Effector CD8-positive, alpha-beta T cell (primary cell): ENCODE results near the gene RADX.
"Not testable (repeated sequence)": the region's sequence is repeated elsewhere in the genome, so short reads cannot be mapped to it uniquely, and the experiment has no call there.

Source experiments
- DNase-seq: peaks from one replicate; lab custom pipeline; 2025; lab: John Stamatoyannopoulos, UW
- total RNA-seq, 4 experiments: gene quantifications; one replicate each; lab custom pipeline; 2026; lab: John Stamatoyannopoulos, UW

Gene RADX, protein sequence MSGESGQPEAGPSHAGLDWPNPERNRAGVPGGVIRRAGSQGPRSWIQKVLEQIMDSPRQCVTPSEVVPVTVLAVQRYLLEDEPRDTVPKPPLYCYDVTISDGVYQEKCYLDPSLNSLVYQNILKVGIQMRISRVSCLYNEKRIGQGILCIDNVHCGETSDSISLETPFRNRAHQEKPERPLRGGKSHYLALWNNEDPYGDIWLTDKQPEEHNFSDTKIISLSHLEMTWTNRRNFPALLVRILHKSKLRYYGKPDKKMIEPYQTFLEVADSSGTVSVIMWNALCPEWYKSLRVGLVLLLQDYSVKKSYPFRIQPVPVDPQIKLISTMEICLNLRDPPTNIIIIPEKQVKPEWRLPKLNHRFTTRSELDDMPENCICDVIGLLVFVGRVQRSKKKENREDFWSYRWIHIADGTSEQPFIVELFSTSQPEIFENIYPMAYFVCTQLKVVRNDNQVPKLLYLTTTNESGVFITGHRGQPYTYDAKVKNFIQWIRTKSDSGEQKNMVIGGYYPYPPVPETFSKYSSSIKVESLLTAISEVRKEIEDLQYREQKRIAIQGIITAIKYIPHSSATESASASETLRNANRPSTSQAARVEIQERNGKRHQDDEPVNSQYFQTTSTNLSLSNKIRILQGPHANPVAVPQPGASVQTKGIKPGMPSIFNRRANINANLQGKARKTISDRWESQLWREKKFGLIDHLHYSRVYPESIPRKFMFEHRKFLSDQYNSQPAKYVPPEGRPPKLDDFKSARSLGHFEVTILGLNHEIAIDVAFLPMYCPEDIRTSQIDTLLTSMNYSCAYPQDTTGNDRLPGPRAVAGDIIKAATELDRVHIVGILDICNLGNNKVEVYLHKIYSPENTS
- 12.2 to 21.2 (median 15.6) reads per million in 4 experiments for total RNA-seq

DNA sequence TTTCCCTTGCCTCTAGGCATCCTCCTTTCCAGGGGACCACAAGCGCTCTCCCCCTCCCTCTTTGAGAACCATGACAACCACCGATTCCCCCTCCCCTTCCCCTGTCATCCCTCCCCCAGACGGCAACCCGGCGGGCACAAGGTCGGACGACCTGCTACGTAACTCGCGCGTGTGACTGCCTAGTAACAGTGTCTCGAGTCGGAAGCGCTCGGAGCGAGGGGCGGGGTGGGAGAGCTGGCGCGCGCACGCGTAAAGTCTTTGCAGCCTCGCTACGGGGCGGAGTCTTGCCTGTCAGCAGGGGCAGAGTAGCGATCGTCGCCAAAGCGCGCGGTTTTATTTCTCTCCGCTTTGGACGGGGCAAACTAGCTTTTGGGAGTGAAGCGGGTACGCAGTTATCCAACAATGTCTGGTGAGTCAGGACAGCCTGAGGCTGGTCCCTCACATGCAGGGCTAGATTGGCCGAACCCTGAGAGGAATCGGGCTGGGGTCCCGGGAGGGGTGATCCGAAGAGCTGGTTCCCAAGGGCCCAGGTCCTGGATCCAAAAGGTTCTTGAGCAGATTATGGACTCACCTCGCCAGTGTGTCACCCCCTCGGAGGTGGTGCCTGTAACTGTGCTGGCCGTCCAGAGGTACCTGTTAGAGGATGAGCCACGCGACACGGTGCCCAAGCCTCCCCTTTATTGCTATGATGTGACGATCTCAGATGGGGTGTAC lies at the start of gene RADX:
TSS of gene RADX (plus strand) at position 300 of the 714 bp plus-strand sequence. CDS start at position 403, 103 bp downstream.
- DNase-seq, result peak; percentile 76

DNA sequence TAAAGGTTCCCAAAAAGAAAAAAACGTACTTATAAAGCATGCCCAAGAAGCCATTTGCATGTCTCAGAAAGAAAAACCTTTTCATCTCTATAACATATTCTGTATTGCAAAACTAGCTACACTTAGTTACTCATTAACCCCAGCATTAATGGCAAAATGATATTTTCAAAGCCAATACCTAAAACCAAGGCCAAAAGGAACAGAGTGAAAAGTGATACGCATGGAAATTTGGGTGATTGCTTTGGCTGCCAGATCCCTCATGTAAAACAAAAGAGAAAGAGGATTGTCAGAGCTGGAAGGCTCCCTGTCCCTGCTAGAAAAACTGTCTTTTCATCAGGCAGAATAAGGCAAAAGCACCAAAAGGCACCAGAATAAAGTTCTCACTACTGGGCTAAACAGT lies 46.8 kb upstream of the RADX start:
- no peak for DNase-seq

DNA sequence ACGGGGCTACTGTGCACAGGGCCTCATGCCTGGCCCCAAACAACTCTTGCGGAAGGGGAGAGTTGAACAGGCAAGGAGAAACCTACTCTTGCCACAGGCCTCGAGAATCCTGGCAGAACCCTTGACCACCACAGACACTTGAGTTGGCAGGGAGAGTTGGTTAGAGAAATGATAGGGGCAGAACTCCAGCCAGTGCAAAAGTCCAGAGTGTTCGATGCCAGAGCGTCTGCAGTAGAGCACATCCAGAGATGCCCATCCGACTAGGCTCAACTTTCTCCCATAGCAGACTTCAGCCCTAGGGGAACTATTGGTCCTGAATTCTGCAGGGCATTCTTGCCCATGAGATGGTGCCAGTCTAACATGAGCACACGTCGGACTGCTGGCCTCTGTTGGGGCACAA lies 45.4 kb upstream of the RADX start:
- DNase-seq, result no peak

DNA sequence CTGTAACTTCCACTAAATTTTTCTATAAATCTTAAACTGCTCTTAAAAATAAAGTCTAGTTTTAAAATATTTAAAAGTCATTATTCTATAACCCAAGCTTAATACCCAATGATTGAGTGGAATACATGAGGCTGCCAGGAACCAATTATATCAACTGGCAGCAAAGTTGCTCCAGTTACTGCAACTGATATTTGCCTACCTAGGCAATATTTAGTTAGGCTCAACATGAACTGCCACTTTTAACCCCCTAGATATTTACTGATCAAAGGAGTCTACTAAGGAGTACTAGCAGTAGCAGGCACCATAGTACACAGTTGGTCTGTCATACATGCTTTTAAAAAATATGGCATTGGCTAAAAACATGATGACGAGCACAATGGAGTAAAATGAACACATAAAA lies 29.9 kb upstream of the RADX start:
- no peak for DNase-seq

DNA sequence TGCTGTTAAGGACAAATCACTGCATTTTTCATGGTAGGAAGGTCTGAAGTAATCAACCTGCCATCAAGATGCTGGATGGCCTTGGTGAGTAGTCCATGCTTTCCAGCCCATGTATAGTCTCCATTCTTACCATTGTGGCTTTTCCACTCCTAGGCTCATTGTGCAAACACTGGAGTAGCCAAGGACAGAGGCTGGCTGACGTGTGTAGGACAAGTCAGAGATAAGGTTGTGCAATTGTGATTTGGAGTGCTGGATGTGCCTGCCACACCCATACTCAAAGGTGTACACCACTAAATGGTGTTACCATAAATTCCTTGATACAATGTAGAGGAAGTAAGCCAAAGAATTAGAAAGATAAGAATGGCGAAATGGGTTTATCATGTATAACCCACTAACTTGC lies 26.3 kb upstream of the RADX start:
- DNase-seq, result no peak

DNA sequence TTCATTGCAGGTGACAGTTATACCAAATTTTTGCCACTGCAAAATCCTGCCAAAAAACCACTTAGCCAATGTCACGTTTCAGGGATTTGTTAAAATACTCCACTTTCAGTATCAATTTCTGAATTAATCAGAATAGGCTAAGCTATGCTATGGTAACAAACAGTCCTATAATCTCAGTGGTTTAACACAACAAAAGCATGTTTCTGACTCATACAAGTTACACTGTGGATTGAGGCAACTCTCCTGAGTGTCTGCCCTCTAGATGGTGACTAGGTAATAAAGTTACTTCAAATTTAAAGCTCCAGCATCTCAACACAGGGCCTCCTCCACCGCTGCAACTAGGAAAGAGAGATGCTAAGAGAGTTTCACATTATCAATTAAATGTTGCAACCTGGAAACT lies 23.0 kb upstream of the RADX start:
- no peak for DNase-seq

DNA sequence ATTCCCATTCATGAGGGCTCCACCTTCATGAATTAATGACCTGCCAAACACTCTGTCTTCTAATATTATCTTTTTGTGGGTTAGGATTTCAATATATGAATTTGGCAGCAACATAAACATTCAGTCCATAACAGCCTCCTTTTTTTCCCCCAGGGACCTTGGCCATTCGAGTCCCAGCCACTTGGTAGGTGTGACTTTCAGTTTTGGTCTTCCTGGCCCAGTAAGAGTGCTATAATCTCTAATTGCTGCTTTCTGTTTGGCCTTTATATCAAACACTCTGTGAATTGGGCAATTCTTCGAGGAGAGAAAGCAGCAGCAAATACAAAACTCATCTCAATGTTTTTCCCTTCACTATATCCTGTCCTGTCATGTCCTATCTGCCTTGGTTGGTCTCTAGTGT lies 12.4 kb upstream of the RADX start:
- DNase-seq, result no peak

DNA sequence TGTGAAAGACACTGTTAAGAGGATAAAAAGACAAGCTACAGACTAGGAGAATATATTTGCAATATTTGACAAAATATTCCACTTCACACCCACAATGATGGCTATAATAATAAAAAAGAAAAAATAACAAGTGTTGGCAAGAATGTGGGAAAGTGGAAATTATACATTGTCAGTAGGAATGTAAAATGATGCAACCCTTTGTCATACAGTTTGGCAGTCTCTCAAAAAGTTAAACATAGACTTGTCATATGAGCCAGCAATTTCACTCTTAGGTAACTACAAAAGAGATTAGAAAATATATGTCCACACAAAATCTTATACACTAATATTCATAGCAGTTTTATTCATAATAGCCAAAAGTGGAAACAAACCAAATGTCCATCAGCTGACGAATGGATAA lies 5.2 kb upstream of the RADX start:
- no peak for DNase-seq

DNA sequence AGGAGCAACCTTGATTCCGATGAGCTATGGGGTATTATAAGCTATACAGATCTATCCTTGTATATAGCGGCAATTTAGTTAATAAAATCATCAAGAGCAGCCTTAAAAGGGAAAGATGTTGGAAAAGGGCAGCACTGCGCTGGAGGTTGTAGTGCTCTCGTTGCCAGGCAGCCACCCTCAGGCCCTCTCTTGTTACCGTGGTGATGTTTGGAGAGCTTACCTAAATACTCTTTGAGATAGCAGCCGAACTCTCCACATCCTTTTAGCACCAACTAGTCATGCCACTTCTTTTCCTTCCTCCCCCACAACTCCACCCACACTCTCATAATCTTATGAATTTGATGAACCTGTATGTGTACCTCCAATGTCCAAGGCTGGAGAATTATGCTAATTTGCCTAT lies 3.8 kb upstream of the RADX start:
- DNase-seq, result no peak

DNA sequence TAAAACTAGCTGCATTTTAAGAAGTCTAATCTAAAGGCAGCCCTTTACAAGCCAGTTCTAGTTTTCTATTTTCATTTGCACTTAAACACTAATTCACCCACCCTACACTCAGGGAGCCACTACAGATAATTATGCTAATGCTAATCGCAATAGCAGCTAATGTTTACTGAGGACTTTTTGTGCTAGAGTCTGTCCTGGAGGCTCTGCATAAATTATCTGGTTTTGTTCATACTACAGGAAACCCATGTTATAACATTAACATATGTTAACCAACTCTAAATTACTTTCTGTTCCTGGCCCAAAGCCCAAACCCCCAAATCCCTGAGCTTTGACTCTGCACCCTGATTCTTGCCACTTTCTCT lies 480 bp upstream of the RADX start:
- no peak for DNase-seq

DNA sequence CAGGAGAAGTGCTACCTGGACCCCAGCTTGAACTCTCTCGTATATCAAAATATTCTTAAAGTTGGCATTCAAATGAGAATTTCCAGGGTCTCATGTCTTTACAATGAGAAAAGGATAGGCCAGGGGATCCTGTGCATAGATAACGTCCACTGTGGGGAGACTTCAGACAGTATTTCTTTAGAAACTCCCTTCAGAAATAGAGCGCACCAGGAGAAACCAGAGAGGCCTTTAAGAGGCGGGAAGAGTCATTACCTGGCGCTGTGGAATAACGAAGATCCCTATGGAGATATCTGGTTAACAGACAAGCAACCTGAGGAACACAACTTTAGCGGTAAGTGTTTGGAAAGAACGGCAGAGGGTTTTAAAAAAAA lies 600 bp downstream of the RADX start:
- DNase-seq, result no peak

DNA sequence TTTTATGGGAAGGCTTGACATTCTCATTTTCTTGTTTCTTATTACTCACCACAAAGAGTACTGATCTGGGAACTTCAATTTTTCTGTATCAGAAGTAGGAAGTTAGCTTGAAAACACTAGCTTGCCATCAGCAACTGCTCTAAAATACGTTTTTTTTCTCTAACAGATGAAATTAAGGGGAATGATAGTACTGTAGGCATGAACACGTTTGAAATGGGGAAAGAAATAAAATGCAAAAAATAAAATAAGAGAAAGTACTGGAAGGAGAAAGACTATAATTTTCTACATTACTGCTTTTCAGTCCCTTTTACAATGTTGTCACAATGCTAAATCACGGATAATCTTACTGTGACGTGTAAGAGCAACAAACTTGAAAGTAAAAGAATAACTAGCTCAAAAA lies 1.5 kb downstream of the RADX start:
- DNase-seq, result no peak

DNA sequence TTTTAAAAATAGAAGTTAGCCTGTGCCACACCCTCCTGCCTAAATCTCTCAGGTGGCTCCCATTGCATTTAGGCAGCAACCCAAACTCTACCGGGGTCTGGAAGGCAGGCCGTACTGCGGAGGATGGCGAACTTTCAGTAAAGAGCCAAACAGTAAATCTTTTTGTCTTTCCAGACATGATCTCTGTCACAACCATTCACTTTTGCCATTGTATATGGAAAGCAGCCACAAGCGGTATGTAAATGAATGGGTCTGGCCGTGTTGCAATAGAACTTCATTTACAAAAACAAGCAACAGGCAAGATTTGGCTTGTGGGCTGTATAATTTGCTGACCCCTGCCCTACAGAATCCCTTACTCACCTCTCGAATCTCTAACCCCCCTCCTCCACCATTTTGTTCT lies 3.3 kb downstream of the RADX start:
- no peak for DNase-seq

DNA sequence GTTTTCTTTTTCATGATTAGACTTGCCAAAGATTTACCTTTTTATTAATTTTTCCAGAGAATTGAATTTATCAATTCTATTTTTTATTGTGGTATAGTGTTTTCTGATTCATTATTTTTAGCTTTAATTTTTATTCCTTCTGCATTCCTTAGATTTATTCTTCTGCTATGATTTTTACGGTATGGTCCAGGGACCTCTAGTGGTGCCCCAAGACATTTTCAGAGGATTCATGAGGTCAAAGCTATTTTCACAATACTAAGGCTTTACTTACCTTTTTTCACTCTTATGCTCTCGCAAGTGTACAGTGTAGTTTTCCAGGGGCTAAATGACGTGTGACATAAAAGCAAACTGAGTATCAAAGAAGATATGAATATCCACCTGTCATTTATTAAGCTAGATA lies 8.0 kb downstream of the RADX start:
- DNase-seq, result no peak

DNA sequence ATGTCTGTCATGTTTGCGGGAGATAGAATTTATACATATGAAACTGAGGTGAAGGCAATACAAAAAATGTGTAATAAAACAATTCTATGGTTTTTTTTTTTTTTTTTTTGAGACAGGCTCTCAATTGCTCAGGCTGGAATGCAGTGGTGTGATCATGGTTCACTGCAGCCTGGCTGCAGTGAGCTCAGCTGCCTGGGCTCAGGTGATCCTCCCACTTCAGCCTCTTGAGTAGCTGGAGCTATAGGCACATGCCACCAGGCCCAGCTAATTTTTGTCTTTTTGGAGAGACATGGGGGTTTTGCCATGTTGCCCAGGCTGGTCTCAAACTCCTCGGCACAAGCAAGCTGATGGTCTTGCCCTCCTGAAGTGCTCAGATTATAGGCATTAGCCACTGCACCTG lies 10.1 kb downstream of the RADX start:
- DNase-seq, result no peak

DNA sequence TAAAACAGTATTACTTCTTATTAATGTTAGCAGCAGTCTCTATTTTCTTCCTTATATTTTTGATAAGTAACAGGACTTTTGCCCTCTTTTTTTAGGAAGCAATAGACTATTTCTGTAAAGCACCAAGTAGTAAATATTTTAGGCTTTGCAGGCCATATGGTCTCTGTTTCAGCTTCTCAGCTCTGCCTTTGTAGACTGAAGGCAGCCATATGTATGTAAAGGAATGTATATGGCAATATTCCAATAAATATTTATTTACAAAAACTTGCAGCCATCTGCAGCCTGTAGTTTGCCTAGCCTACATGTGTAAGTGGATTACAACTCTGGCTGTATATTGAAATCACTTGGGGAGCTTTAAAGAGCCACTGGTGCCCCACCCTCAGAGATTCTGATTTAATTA lies 15.0 kb downstream of the RADX start:
- DNase-seq, result no peak

DNA sequence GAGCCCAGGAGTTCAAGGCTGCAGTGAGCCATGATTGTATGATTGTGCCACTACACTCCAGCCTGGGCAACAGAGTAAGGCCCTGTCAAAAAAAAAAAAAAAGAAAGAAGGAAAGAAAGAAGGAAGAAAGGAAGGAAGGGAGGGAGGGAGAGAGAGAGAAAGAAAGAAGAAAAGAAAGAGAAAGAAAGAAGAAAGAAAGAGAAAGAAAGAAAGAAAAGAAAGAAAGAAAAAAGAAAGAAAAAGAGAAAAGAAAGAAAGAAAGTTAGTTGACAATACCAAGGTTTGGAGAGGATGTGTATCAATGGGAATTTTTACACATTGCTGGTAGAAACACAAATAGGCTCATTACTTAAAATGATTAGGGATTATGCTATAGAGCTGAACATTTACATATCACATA lies 19.8 kb downstream of the RADX start:
- no peak for DNase-seq

DNA sequence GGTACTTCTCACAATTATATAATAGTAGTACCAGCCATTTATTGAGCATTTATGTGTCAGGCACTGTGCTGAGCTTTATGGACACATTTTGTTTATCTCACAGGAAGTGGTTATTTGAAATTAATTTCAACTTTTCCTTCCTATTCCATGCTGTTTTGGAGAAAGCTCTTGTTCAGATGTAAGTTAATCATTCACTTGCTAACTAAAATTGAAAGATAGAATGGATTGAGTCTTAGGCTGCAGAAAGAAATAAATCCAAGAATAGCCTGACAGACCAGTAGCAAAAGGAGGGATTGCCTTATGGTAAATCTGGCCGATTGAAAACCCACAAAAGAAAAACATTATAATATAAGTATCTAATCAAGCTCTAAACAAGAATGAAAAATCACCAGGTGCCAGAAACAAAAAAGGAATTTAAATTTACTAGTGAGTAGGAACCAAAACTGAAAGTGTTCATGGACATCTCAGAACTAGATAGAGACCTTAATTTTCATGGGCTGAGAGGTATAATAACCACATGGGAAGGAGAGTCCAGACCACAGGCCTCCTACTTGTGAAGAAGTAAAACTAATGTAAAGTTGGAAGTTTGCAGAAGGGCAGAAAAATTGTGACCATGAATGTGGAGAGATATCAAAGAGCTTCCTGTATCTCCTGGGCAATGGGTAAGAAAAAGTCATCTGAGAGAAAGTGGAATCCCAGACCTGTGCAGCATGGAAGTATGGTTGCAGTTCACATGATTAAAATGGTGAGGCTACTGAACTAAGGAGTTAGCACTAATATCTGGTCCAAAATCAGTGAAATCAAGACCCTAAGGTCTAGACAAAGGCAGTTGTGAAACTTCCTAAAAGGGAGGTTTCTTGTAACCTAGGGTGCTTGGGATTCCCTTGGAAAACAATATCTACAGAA lies 38.0 kb downstream of the RADX start:
- DNase-seq, result no peak

DNA sequence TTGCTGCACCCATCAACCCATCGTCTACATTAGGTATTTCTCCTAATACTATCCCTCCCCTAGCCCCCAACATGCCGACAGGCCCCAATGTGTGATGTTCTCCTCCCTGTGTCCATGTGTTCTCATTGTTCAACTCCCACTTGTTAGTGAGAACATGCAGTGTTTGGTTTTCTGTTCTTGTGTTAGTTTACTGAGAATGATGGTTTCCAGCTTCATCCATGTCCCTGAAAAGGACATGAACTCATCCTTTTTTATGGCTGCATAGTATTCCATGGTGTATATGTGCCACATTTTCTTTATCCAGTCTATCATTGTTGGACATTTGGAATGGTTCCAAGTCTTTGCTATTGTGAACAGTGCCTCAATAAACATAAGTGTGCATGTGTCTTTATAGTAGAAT lies 41.8 kb downstream of the RADX start:
- not testable (repeated sequence) for DNase-seq

DNA sequence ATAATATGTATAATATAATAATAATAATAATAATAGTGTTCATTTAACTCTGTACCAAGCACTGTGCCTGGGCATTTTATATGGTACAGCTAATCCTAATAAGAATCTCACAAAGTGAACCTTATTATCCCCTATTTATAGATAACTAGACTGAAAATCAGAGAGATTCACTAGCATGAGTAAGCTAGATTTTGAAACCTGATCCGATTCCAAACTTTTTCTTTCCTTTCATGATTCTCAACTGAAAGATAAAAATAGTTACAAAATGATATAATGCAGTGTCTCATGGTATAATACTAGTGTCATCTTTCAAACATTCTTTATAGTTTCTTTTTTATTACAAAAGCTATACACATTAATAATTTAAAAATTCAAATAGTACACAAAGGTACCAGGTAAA lies 58.9 kb downstream of the RADX start:
- DNase-seq, result no peak

DNA sequence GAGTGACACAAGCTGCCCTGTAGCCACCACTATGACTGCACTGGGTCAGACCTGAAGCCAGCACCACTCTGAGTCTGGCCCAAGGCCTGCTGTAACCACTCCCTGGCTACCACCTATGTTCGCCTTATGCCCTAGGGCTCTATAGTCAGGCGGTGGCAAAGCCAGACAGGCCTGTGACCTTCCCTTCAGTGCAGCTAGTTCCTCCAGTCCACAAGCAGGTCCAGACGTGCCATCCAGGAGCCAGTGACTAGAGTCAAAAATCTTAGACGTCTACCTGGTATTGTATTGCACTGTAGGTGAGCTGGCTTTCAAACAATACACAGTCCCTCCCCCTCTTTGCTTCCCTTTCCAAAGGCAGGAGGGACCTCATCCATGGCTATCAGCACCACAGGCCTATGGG lies 60.7 kb downstream of the RADX start:
- DNase-seq, result no peak

DNA sequence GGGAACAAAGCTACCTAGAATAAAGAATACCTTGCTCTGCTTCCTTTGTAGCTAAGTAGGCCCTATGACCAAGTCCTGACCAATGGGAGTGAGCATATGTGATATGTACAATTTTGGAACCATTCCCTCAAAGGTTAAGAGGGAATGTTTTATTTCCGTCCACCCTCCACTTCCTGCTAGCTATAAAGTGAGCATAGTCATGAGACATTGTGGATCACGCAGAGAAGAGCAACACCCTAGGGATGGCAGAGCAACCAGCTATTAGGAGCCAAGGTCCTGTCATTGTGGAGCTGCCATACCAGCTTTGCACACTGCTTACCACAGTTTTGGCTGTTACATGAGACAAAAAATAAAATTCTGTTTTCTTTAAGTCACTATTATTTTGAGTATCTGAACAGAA lies 68.9 kb downstream of the RADX start:
- no peak for DNase-seq
